Stimulated activated CD4-positive, alpha-beta T cell treated with anti-CD3 and anti-CD28 coated beads, Interleukin-12 subunit alpha, Interleukin-12 subunit beta, amount 100 ng/mL, for 48 hours (primary cell): ENCODE data around the gene NSUN3.
"Not testable (repeated sequence)": the region's sequence is repeated elsewhere in the genome, so short reads cannot be mapped to it uniquely, and the experiment has no call there.

Source experiments
- DNase-seq, 3 donors: peaks; one replicate each; pipeline ENCODE4 v3.0.0-alpha.2; 2020; ENCODE audit warnings: low read depth in 2 of 3, low spot score in 1 of 3

NSUN3 gene

DNA sequence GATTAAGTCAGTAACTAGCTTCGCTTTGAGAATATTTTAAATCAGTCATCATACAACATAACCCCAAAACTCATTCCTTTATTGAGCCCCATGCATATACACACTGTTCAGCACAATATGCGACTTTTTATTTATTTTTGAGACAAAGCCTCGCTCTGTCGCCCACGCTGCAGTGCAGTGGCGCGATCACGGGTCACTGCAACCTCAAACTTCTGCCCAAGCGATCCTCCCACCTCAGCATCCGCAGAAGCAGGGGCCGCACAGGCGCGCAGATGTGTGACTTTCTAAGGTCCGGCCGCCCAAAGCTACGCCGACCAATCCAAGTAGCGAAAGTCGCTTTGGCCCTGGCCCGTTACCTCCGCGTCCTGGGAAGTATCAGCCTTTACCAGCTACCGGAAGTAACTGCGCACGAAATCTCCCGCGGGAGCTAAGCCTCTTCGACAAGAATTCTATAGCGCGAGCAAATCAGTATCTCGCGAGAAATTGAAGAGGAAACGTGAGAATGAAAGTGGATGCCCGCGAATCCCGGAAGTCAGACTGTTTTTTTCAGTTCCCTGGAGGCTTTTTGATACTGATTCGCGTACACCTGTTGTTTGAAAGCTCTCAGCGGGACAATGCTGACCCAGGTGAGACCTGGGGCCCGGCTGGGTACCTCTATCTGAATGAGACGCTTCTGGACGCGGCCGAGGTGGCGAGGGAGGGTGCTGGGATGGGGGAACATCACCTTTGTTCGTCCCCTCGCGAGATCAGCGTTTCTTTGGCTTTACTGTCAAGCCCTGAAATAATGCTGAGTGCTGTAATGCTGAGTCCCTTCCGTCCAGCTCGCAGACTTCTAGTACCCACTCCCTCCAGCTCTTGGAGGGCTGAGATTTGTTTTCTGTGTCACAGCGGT, at the start of gene NSUN3, which contains the start of gene DHFR2:
NSUN3 (plus strand) TSS at position 549 of the 892 bp plus-strand sequence; CDS start at position 615, 66 bp downstream.
DHFR2 (minus strand) TSS at position 404 of the 892 bp plus-strand sequence. CDS start 1,405 bp downstream, outside the sequence.
- DNase-seq: peak; percentile 69 to 71 (median 70)

DNA sequence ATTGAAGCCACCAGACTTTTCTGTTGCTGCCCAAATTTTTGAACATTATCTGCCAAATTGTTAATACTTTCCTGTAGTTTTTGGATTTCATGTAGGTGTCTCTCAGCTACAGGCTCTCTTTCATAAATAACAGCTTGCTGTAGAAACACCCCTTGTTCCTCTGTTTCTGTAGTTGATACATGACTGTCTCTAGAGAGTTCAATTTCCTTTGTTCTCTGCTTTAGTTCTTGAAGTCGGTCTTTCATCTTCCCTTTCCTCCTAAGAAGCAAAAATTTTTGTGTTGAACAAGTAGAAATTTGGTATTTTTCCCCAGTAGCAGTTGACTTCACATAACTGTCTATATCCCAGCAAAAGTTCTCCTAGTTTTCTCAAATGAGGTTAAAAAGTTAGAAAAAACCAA, 47.8 kb upstream of the NSUN3 start:
- no peak for DNase-seq

DNA sequence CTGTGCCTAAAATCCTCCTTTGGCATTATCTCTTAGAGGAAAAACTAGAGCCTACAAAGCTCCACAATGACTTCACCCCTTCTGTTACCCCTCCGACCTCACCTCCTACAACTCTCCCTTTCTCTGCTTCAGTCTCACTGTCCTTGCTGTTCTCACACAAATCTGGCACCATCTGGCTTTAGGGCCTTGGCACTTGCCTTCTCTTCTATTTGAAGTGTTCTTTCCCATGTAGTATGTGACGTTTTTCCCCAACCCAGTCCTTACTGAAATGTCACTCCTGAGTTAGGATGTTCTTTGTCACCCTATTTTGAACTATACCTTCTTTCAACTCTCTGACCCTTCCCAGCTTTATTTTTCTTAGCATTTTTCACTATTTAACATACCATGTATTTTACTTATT, 43.2 kb upstream of the NSUN3 start:
- no peak for DNase-seq

DNA sequence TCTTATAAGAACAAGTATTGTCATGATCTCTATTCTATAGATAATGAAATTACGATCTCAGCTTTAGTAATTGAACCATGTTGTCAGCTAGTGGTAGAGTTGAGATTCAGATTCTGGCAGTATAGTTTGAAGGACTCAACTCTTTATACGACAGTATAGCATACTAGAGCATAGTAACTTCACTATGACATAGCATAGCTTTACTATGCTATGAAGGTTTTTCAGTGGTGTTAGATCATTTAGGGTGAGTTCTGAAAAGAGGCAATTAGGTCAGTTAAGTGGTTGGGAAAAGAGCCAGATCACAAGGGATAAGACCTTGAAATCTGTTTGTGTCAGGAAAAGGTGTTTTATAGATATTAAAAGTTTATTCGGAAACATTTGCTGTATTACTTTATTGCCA, 42.6 kb upstream of the NSUN3 start:
- no peak for DNase-seq

DNA sequence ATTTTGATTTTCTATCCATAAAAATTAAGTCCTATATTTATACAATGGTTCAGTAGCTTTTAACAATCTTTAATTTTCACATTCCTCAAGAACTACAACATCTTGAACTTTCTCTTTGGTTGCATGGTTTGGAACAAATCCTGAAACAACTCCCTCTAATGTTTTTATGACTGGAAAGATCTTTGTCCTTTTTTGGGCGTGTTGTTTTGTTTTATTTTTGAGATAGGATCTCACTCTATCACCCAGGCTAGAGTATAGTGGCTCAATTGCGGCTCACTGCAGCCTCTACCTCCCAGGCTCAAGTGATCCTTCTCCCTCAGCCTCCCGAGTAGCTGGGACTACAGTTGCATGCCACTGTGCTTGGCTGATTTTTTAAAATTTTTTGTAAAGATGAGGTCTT, 38.5 kb upstream of the NSUN3 start:
- no peak for DNase-seq

DNA sequence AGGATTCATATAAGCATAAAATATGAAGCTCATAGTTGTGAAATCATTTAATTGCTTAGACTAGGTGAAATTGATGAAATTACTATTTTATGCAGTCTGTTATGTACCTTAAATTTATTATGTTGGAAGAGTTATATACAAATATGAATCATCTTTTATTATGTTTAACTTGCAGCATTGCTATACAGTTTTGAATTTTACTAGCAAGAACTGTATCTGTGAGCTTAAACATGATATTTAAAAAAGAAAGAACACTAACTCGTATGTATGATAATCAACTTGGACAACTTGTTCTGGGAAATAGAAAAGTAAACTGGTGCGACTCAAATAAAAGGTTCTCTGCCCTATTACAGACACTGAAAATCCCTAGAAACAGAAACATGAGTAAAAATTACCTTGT, 36.2 kb upstream of the NSUN3 start:
- no peak for DNase-seq

DNA sequence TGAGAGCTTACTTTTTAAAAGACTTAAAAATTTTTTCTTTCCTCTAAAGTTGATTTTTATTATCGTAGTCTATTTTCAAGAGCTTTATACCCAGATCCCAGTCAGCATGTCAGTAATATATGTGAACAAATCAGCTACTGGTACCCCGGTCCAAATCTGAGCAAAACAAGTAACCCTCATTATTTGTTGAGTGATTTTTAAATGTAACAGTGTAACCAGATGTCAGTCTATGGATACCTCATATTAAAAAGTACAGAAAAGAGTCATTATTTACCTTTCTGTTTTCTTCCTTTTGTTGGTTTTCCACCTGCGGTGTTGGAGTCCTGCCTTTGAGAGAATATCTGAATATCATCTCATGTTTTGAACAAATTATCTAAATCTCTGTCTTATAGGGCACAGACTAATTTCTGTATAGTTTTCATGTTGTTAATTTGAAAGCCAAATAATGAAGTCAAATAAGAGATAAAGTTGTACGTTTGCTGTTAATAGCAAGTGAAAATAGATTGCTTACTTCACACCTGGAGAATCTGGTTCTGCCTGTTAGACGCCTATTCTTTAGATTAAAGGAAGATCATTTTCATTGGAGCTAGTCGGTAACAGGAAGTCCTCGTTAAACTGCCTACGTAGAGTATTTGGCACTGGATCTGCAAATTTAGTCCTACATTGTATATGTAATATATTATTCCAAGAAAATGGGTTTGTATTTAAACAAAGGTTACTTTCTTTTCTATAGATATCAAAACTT, 34.6 kb upstream of the NSUN3 start, which contains the start of gene STX19:
STX19 (minus strand) TSS at position 505 of the 745 bp plus-strand sequence. CDS start 13,328 bp downstream, outside the sequence.
- no peak for DNase-seq

DNA sequence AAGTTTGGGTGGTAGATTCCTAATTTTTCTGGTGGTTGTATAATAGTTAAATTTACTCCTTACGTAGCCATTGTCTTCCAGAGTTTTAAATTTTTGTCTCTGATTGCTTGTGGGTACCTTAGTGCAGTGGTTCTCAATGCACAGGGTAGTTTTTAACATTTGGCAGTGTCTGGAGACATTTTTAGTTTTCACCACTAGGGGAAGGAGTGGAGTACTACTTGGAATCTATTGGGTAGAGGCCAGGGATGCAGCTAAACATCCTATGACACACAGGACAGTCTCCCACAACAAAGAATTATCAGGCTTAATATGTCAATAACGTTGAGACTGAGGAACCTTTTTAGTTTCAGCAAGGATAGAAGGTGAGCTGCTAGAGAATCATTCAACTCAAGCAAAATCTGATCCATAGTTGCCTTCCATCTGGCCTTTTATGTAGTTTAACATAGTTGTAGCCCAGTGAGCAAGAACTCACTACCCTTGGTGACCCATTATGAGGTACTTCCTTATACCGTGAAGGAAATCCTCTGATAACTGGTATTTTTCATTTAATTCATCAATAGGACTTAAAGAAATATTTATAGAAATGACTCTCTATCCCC, 25.9 kb upstream of the NSUN3 start:
- DNase-seq: no peak

DNA sequence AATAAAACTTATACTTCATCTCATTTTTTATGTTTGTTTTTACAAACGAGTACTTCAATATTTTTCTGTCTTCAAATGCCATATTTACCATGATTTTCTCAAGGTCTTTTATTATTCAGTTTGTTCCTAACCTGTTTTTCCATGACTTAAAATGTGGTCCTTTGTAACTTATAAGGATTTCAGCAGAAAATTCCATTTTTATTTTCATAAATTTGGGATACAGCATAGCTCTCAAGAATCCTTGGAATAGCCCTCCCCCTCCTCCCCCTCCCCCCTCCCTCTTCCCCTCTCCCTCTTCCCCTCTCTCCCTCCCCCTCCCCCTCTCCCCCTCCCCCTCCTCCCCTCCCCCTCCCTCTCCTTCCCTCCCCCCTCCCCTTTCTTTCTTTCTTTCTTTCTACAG, 19.6 kb upstream of the NSUN3 start:
- no peak for DNase-seq

DNA sequence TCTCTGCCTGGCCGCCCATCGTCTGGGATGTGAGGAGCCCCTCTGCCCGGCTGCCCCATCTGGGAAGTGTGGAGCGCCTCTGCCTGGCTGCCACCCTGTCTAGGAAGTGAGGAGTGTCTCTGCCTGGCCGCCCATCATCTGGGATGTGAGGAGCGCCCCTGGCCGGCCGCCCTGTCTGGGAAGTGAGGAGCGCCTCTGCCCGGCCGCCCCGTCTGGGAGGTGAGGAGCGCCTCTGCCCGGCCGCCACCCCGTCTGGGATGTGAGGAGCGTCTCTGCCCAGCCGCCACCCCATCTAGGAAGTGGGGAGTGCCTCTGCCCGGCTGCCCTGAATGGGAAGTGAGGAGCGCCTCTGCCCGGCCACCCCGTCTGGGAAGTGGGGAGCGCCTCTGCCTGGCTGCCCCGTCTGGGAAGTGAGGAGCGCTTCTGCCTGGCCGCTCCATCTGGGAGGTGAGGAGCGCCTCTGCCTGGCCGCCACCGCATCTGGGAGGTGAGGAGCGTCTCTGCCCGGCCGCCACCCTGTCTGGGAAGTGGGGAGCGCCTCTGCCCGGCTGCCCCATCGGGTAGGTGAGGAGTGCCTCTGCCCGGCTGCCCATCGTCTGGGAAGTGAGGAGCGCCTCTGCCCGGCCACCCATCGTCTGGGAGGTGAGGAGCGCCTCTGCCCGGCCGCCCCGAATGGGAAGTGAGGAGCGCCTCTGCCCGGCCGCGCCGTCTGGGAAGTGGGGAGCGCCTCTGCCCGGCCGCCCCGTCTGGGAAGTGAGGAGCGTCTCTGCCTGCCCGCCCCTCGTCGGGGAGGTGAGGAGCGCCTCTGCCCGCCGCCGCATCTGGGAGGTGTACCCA, 18.5 kb upstream of the NSUN3 start:
- not testable (repeated sequence) for DNase-seq

DNA sequence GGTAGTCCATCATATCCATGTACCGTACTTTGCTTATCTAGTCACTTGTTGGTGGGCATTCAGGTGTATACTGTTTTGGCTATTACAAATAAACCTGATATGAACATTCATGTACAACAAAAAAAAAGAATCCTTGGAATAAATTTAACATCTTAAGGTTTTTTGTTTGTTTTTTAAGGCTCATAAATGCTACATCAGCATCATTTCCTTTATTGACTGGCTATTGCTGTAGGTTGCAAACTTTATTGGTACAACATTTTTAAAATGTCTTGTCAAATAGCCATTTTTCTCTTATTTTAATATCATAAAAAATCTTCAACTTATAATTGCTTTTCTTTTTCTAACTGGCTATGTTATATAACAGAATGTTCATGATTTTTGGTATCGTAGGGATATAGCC, 16.3 kb upstream of the NSUN3 start:
- no peak for DNase-seq

DNA sequence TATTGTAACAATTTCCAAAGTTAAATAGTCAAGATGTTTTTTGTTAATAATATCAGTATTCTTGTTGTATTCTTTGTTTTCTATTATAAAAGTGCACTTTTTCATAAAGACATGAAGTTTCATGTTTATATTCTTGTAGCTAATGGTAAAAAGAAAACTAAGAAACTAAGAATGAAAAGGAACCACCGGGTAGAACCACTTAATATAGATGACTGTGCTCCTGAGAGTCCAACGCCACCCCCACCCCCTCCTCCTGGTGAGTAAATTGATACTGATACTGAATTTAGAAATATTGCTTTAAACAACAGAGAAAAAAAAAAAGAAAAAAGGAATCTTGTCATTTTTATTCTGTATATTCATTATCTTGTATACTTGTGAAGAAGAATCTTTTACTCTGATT, 13.6 kb upstream of the NSUN3 start:
- no peak for DNase-seq

DNA sequence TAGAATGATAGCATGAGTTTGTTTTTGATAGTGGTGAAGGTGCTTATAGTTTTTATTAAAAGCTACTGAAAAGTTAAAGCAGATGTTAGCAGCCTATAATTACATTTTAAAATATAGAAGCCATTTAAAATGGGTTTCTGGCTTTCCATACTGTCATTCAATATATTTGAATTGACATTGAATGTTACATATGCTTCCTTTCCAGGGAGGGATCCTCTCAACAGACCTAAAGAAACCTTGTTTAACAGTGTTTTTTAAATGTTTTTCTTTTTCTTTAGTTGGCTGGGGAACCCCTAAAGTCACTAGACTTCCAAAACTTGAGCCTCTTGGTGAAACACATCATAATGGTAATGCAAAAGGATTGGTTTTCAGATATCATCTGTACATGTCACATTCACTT, 12.3 kb upstream of the NSUN3 start:
- DNase-seq: no peak

DNA sequence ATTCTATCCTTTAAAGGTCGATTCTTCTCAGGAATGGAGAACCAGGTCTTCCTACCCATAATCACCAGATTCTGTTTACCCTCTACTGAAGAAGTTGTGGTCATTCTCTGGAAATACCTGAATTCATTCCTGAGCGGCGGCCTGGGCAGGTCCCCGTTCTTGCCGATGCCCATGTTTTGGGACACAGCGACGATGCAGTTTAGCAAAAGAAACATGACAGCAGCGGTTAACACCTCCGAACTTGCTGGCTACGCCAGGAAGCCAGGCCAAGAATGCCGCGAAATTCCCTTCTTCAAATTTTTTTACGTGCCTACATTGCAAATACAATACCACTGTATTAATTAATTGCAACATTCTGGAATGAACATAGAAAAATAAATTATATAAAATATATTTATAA, 1.6 kb upstream of the NSUN3 start:
- no peak for DNase-seq

DNA sequence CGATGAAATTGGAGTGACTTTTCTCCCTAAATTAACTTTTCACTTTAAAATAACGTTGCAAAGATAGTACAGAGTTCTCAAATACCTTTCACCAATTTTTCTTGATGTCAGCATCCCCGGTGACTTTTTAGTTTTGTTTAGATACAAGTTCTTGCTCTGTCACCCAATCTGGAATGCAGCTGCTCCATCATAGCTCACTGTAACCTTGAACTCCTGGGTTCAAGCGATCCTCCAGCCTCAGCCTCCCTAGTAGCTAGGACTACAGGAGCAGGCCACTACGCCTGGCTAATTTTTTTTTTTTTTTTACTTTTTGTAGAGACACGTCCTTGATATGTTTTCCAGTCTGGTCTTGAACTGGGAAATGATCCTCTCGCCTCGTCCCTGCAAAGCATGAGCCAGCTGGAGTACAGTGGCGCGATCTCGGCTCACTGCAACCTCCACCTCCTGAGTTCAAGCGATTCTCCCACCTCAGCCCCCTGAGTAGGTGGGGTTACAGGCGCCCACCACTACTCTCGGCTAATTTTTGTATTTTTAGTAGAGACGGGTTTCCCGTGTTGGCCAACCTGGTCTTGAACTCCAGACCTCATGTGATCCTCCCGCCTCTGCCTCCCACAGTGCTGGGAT, 747 bp downstream of the NSUN3 start:
- DNase-seq: no peak

DNA sequence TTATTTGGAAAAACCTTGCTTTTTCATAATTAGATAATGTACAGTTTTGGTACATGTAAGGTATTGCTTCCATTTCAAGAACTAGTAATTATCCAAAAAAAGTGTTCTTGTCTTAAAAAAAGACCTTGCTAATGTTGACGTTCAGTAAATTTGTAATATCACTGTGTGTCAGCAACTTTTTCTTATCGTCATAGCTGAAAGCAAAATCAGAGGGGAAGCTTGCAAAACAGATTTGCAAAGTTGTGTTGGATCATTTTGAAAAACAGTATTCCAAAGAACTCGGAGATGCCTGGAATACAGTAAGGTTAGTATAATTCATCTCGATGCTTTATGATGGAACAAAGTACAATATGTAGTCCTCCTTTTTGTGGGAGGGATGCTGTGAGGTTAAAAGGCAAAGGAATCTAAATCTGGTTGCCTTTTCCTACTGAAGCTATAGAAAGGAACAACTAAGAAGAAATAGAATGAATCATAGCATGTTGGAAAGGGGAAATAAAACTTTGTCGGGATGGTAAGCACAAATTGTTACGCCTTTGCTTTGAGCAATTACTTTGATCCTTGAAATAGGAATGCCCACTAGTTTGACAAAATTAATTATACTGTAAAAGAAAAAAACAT, 1.5 kb downstream of the NSUN3 start:
- no peak for DNase-seq

DNA sequence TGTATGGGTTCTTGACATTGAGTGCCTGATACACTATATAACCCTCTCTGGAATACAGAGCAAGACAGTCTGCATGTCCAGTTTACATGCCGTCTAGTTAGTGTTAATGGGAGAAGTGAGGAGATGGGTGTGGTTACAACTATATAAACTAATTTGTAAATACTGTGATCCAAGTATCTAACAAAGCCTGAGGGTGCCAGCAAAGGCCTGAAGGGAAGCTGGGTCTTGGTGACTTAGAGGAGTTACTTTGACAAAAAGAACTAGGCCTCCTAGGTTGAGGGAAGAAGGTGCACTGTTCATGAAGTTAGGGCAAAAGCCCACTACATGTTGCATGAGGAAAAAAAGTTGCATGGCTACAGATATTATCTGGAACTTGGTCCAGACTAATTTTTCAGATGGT, 2.3 kb downstream of the NSUN3 start:
- no peak for DNase-seq

DNA sequence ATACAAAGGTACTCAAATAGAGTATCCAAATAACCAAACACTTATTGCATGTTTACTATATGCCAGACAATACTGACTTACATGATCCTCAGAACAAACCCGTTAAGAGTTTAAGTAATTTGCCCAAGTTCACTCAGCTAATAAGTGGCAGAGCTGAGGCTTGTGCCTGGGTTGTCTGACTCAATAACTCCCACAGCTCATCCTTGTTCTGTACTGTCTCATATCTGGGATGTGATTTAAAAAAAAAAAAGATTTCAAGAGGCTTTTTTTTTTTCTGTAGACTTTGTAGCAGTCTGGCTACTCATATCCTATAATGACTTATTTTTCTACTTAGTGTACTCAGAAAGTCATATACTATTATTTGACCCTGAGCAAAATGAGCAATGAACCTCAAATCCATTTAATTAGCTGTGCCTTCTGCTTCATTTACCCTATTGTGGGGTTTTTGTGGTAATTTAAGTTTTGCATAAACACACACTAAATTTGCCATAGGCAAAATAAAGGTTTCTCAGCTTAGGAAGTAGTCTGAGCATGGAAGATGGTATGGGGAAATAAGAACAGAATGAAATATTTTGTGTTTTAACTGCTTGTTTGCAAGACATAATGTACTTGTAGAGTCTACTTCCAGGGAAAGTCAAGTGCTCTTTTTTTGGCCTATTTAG, 3.1 kb downstream of the NSUN3 start:
- no peak for DNase-seq
